NOMO-1 (cell line): ENCODE data around the gene INPP5A.

ENCODE experiments used
- DNase-seq, 2 experiments: peaks; one replicate each; lab custom pipeline; 2025; ENCODE audit not compliant: unreplicated experiment in 2 of 2; lab: John Stamatoyannopoulos, UW

The INPP5A gene

DNA sequence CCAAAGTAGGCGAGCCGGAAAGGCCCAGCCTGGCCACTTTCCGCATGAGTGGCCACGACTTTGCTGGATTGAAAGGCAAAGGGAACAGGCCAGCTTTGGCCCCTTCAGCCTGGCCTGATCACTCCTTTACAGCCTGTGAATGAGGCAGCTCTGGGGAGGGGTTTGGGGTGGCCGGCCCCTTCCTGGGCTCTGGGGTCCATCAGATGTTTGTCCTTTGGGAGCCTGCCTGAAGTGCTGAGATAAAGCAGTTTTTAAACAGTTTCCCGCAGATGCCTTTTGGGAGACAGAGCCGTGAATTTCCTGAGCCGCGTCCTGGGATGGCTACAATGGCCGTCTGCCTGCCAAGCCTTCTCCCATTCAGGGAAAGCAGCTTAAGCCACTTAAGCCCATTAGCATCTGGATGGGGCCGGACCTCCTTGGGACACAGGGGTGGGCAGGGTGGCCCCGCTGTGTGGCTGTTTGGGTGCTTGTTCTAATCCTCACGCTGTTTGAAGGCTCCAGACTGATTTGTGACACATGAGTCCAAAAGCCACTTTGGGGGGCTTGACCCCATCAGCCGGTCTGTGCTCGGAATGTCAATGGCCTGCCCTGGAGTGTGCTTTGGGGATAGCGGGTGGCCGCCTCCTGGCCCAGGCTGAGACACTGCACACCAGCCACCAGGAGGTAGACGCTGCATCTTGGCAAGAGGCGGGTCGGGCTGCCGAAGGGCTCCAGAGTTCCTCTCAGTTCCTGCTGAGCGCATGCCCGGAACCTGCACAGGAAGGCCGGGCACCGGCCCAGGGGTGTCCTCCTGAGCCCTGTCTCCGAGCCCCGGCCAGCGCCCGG, 209.4 kb downstream of the INPP5A start:
- no peak for DNase-seq

DNA sequence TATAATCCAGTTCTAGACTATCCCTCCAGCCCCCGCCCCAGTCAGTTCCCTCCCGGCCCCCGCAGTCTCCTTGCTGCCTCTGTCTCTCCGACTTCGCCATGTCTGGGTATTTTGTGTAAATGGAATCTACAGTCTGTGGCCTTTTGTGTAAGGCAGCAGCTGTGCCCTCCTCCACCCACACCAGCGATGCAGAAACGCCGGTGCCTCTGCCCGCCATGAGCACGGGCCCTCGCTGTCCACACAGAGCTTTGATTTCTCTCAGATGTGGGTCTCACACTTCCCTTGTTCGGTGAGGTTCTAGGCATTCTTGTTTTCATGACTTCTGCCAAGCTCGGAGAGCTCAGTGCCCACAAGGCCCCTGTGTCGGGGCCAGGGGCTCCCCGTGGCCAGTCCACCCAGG, 210.5 kb downstream of the INPP5A start:
- DNase-seq, result no peak

DNA sequence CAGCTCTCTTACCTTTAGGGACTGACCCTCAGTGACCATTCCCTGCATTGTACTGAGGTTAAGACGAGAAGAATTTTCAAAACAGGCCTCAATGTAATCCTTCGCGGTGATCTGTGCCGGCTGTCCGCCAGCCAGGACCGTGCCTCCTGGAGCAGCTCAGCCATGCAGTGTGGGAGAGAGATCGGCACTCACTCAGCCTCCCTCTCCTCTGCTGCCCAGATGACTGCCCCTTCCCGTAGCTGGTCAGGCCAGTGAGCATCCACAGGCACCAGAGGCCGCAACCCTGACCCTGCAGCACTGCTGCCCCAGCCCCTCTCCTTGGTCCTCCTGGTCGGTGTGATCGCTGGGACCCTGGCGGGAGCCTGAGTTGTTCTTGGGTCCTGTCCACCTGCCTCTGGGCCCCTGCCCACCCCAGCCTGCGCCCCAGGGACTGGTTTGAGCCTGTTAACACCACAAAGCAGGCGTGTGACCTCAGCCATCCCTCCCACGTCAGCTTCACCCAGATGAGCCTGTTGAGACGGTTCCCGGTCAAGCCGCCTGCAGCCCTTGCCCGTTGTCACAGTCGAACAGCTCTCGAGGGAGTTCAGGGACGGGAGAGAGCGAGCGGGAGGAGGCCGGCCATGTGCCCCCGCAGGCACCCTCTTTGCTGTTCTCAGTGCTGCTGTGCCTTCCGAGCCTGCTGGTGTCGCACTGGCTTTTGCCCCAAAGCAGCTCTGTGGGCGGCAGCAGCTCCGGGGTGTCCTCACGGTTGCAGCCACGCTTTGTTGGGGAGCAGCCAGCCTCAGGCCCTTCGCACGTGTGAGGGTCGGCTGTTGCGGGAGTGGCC, 211.2 kb downstream of the INPP5A start:
- no peak for DNase-seq

DNA sequence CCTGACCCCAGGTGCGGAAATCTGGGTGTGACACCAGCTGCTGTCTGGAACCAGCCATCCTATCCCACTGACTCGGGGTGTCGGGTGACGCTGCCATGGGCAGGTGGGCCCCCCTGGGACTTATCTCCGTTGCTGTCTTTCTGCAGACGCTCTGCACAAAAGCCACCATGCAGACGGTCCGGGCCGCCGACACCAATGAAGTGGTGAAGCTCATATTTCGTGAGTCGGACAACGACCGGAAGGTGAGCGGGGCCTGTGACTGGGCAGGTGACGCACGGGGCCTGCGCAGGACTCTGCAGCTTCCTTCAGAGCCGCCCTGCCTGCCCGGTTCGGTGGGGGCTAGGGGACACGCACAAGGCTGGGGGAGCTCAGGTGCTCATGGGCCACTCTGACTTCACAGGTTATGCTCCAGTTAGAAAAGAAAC, 211.8 kb downstream of the INPP5A start:
- no peak for DNase-seq

DNA sequence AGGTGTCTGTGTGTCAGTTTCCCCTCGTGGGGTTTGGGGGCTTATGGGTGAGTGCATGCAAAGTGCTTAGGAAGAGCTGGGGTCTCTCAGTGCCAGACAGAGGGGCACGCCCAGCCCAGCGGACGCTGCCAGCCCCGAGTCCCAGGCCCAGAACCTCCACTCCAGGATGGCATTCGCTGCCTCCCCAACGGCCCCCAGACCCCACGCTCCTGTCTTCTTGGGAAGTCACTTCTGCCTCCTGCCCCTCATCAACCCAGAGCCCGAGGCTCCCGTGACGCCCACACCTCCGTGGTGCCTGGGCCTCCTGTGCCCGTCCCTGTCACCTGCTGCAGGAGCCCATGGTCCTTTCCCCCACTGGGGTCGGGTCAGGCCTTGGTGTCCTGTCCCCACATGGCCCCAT, 213.3 kb downstream of the INPP5A start:
- DNase-seq, result no peak

DNA sequence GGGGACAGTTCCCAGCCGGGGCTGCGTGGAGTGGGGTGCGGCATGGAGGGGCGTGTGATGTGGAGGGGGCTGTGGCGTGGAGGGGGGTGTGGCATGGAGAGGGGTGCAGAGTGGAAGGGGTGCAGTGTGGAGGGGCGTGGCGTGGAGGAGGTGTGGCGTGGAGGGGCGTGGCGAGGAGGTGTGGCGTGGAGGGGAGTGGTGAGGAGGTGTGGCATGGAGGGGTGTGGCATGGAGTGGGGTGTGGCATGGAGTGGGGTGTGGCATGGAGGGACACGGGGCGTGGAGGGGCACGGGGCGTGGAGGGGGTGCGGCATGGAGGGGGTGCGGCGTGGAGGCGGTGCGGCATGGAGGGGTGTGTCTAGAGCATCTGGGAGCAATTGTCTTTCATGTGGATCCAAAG, 214.8 kb downstream of the INPP5A start:
- no peak for DNase-seq

DNA sequence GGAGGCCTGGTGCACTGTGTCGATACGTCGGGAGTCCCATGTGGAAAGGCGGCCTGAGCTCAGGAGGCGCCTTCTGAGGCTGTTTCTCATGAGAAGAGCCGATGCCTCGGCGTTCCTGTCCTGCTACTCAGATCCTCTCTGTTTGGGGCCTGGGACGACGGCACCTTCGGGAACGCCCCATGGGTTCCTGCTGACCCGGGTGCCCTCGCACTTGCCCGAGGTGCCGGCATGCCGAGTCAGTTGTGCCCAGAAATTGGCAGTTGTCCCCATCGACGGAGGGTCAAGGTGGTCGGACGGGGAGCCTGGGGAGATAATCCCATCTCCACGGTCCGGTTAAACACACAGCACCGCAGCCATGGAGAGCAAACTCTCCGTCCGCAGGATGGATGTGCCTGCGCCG, 215.4 kb downstream of the INPP5A start:
- no peak for DNase-seq

DNA sequence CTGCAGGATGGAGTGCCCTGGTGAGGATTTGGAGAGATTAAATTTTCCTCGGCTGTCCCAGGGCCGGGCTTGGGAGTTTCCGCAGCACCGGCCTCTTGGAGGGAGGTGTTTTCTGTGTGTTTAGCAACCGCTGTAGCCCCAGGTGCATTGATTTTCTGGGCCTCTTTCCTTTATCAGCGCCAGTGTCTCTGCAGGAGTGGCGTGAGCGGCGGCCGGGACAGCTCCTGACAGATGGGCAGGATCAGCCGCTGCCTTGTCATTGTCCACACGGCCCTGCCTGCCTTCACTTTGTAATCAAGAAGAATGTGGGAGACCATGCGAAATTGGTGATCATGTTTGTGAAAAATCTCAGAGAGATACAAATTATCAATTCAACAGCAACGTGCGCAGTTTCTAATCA, 216.0 kb downstream of the INPP5A start:
- DNase-seq, result no peak

DNA sequence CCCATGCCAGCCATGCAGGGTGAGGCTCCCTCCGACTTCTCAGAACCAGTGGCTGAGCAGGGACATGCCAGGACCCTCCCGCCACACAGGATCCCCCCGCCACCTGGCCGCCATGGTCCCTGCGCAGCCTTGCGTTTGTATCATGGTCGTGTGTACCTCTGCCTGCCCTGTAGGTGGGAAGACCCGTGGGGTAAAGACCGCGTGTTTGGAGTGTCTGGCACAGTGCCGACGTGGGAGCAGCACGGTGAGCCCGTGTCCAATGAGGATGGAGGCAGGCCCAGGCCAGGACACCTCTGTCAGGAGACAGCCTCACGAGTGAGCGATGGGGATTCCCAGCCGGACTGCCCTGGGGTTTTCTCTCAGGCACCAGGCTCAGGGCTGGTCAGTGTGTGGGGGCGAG, 216.5 kb downstream of the INPP5A start:
- no peak for DNase-seq

DNA sequence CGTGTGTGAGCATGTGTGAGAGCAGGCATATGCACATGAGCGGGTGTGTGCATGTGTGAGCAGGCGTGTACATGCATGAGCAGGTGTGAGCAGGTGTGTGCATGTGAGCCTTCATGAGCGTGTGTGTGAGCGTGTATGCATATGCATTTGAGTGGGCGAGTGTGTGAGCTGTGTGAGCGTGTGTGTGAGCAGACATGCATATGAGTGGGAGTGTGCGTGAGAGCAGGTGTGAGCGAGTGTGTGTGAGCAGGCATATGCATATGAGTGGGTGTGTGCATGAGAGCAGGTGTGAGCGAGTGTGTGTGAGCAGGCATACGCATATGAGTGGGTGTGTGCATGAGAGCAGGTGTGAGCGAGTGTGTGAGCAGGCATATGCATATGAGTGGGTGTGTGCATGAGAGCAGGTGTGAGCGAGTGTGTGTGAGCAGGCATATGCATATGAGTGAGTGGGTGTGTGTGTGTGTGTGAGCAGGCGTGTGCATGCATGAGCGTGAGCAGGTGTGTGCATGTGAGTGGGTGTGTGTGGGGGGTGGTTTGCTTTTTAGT, 217.7 kb downstream of the INPP5A start:
- no peak for DNase-seq

DNA sequence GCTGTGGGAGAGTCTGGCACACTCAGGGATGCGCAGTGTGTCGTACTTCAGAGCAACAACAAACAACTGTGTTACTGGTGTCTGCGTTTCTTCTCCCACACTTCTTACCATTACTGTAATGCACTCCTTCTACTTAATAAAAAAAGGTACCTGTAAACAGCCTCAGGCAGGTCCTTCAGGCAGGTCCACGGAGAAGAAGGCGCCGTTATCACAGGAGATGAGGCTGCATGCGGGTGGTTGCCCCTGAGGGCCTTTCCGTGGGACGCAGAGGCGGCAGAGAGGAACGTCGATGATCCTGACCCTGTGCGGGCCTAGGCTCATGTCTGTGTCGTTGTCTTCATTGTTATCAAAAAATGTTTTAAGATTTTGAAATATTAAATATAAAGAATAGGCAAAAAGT, 219.0 kb downstream of the INPP5A start:
- no peak for DNase-seq

DNA sequence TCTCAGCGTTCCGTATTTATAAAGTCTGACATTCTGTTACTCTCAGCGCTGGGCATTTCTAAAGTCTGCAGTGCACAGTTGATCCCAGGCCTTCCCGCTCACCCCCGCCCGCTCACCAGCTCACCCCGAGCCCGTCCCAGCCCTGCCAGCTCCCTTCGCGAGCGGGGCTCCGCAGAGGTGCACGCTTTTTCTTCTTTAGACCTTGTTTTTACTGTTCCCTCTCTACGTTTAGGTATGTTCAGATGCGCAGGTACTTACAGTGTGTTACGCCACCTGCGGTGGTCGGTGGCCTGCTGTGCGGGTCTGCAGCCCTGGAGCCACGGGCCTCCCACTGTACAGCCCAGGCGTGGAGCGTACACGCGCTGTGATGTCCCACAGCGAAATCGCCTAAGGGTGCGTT, 219.6 kb downstream of the INPP5A start:
- no peak for DNase-seq

DNA sequence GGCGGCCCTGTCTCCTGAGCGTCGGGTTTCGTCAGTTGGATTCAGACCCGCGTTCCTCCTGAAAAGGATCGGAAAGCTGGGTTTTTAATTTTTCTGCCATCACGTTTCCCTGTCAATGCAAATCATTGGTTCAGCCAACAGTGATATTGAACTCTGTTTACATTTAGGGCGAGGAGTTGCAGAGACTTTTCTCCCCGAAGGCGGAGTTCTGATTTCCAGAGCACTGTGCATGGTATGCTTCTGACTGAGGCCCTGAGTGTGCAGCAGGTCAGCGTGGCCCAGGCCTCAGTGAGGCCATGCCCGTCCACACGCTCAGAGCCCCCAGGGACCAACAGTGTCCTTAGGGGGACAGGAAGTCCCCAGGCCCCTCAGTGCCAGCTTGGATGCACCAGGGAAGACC, 221.3 kb downstream of the INPP5A start:
- DNase-seq, result no peak

DNA sequence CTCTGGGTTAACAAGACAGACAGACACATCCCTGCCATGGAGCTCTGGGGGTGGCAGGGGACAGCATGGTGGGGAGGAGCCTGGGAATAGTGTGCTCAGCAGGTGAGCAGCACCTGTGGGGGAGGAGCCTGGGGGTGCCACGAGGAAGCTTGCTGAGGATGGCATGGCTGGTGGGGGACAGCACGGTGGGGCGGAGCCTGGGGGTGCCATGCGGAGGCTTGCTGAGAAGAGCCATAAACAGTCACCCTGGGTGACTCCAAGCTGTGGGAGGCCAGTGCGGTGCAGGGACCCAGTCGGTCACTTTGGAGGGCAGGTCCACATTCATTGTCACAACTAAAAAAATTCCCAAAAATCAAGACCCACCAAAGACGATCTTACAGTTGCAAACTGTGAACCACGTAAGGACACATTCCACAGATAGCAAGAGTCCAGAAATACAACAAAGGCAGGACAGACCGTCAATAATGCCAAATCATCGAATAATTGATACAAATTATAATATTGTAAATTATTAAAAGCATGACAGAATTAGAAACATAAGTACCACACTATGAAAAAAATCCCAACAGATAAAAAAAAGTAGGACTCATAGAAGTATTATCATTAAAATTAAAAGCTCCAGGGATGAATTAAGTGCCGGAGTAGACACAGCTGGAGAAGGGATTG, 223.9 kb downstream of the INPP5A start:
- no peak for DNase-seq

DNA sequence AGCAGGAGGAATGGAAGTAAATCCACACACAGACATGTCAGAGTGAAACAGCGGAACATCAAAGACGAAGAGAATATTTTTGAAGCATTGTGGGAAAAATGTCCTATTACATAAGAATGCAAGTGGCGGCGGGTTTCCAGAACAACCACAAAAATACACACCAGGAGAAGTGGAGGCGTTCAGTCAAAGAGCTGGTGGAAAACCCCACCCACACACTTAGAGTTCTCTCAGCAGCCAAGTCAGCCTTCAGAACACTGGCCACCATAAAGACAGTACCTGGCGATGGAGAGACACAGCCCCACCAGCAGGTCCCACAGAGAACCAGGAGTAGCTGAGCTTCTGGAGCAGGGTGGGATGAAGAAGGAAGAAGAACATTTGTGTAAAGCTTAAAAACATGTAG, 224.7 kb downstream of the INPP5A start:
- no peak for DNase-seq

DNA sequence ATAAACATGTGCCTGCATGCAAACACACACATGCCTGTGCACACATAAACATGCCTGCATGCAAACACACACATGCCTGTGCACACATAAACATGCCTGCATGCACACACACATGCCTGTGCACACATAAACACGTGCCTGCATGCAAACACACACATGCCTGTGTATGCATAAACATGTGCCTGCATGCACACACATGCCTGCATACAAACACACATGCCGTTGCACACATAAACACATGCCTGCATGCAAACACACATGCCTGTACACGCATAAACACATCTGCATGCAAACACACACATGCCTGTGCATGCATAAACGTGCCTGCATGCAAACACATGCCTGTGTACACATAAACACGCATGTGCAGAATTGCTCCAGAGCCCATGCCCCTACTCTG, 226.0 kb downstream of the INPP5A start:
- no peak for DNase-seq

DNA sequence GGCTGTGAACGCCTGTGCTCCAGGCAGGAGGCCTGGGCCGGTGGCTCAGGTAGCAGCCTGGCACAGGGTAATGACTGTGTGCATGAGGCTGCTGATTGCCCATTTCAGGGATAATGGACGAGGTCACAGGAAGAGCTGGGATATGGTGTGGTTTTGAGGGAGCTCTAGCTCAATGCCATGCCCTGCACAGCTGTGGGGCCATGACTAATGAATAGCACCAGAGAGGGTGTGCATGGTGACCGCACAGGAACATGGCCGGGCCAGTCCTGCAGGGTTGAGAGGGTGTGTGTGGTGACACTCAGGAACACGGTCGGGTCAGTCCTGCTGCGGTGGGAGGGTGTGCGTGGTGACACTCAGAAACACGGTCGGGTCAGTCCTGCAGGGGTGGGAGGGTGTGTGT, 226.5 kb downstream of the INPP5A start:
- no peak for DNase-seq

DNA sequence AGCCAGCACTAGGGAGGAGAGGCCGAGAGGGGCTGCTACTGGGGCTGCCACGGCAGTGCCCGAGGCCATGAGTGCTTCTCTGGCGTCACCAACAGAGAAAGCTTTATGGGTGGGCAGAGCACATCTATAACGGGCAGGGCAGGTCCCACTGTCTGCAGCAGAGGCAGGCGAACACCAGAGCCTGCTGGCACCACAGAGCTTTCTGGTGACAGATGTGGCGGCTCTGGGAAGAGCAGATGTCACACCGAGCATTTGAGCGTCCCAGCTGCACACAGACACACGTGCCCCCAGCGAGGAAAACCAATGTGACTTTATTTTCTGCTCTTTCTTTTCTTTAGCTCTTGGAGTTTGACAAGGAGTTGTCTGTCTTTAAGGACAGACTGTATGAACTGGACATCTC, 227.8 kb downstream of the INPP5A start:
- no peak for DNase-seq

DNA sequence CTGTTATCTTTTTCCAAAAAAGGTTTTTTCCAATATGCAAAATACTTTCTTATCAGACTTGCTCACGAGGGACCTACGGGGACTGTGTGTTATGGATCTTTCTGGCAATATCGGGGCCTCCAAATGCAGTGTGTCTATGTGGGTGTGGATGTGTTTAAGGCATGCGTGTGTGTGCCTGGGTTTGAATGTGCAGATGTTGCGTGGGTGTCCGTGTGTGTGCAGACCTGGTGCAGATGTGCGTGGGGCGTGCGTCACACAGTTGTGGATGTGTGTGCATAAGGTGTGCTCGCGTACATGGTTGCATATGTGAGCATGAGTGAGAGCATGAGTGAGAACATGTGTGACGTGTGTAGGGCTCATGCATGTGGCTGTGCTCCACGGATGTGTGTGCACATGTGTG, 228.7 kb downstream of the INPP5A start:
- DNase-seq, result no peak

DNA sequence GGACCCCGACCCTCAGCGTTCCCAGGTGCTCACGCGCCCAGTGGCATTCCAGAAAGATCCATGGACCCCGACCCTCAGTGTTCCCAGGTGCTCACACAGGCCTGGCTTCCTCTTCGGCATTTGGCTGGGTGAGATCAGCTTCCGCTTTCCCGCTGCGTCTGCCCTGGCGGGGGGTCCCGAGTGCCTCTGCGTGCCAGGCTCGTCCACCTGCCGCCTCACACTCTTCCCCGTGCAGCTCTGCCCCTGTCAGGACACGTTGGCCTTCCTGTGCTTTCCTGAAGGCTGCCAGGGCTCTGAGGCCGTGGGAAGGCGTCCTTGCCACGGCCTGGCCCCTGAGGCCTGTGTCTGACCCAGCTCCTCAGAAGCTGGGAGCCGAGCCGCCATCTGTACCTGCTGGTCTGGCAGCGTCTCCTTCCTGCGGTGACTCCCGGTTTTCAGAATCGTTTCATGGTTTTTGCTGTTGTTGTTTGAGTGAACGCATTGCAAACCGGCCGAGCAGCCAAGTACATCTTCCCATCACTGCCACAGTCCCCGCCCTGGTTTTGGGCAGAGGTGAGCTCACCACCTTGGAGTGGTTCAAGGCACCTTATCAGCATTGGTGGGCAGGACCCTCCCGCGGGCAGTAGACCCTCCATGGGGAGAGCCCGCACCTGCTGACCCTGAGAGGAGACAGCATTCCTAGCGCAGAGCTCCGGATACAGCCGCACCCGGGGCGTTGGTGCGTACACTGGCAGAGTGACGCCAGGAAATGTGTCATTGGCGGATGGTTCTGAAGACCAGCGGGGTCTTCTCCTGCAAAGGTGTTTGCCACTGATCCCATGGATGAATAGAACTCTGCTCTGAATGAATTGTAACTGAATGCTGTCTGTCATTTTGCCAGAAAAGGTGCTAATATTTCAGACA, 231.0 kb downstream of the INPP5A start:
- no peak for DNase-seq
